ENCODE measurements around the gene ITPR2.

ITPR2 gene

DNA sequence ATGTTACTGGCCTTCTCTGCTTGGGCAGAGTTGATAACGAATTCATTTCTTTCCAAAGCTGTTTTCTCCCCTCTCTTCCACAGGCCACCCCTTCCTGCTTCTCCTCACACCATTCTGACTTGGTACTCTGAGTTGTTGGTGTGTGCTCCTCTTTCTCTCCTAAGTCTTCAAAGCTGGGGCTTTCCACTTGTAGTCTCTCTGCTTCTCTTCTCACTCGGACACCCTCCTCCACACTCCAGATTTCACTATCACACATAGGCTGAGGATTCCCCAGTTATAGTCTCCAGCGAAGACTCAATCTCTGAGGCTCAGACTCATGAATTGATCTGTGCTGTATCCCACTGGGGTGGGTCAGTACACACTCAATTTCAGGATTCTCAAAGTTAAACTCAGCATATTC lies 436.6 kb downstream of the ITPR2 start:
- DNase-seq (ENCODE audit: low read depth) = no peak

DNA sequence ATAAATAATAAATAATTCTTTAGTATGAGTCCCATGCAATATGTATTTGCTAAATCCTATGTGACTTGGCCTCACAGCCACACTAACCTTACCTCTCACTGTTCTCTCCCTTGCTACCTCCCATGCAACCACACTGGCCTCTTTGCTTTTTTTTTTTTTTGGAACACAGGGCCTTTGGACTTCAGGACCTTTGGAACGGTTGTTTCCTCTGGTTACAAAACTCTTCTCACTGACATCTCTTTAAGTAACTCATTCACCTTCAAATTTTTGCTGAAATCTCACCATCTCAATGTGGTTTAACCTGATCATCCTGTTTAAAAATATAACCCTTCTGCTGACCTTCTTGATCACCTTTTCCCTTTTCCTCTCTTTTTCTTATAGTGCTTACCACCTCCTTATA lies 443.7 kb downstream of the ITPR2 start:
- no peak for DNase-seq (ENCODE audit: low read depth)

DNA sequence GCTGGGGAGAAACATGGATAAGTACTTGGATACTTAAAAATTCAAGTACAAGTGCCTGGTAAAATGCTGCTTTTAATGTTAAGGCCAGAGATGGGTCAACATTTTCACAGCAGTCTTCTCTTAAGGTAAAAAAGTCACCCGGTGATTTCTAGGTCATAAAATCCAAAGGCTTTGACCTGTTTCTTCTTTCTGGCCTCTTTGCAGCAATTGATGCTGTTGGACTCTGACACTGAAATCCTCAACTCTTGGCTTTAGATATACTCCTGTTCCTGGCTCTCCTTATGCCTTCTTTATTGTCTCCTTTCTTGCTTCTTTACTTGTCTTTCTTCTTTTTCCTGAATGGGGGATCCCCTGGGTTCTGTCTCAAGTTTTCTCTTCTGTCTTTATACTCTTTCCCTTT lies 448.5 kb downstream of the ITPR2 start:
- no peak for DNase-seq (ENCODE audit: low read depth)

DNA sequence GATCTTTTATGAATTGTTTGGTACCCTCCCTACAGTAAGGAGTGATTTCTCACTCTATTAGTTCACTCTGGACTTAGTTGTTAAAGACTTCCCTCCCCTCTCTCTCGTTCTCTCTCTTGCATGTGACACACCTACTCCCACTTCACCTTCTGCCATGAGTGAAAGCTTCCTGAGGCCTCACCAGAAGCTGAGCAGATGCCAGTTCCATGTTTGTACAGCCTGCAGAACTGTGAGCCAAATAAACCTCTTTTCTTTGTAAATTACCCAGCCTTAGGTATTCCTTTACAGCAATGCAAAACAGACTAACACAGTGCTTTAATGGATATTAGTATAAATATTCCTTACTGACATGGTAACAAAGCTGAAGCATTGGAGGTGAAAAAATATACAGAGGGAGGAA lies 450.0 kb downstream of the ITPR2 start:
- DNase-seq (ENCODE audit: low read depth) = no peak

DNA sequence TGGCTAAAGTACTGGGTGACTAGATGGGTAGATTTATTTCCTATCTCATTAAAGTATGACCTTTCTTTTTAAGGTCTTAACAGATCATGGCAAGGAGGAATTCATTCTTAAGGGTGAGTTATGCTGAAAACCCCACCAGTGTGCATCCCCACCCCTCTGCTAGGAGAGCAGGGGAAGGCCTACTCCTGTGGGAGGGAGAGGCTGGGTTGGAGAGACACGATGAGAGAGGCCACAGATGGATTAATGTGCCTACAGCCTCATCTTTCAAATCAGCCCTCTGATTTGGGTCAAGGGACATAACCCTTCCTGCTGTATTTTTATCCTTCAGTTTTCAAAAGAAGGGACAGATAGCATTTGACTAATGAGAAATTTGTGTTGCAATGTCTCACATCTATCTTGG lies 452.1 kb downstream of the ITPR2 start:
- no peak for DNase-seq (ENCODE audit: low read depth)

DNA sequence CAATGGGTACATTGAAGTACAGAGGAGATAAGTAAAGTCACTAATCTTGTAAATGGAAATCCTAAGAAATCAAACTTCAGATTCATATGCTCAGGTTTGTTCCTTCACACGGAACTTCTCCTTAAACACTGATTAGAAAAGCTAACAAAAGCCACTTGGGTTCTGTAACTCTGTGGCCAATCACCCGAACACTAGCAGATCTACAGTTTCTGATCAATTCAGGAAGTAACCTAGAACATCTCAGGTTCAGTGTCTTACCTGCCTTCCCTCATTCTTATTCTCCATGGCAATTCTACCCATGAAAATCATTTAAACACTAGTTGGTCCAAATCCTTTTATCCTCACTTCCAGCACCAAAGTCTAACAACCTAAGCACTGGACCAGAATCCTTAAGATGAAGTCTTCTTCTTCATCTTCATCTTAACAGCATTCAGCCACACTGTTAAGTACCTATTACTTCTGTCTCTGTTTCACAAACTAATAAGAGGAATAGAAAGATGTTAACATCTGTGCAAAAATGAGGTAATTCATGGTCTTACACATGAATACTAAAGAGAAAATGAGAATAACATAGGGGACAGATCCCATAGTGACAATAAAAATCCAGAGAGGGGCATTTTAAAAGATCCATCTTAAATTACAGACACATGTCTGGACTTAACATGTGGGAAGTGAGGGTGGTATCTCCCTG lies 453.1 kb downstream of the ITPR2 start:
- DNase-seq (ENCODE audit: low read depth) = no peak

DNA sequence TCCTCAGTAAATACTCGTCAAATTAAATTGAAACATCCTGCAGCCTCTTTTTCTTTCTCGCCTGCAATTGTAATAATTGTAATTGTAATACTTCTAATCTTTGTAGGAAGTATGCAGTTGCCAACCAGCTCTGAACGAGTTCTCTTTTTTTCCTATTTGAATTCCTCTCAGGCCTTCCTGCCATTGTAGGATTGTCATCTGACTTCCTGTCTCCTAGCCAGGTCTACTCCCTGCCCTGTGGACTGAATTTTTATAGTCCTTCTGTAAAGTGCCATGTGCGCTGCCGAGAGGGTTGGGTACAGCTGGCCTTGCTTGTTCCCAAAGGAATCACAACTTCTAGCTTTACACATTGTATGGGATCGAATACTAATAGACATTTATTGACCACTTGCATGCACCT lies 454.3 kb downstream of the ITPR2 start:
- no peak for DNase-seq (ENCODE audit: low read depth)

DNA sequence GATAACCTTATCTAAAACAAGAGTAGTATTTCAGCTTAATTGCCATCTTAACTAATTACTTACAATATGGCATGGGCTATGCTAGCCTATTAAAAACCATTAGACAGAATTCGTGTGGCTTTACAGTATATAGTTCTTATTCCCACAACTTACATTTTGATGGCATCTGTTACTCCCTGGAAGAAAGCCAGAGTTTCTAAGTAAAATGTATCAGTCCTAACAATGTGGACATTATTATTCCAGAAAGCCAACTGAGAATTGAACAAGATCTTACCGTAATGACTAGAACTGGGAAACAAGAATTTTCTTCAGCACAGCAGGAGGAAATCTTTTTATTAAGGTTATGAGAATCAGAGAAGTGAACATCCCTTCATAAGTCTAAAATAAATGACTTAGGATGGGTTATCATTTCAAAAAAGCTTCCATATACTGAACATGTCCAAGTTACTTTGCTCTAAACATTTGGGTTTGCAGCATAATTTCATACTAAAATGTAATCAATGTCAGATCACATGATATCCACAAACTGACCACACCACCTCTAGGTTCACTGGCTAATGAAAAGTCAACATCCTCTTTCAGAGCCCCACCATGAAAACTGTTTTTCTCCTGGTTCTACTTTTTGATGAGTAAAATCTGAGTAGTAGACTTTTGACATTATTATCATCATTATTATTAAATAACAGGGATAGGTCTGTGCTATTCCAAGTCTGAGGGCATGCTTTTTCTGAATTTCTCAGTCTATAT lies 457.9 kb downstream of the ITPR2 start:
- no peak for DNase-seq (ENCODE audit: low read depth)

DNA sequence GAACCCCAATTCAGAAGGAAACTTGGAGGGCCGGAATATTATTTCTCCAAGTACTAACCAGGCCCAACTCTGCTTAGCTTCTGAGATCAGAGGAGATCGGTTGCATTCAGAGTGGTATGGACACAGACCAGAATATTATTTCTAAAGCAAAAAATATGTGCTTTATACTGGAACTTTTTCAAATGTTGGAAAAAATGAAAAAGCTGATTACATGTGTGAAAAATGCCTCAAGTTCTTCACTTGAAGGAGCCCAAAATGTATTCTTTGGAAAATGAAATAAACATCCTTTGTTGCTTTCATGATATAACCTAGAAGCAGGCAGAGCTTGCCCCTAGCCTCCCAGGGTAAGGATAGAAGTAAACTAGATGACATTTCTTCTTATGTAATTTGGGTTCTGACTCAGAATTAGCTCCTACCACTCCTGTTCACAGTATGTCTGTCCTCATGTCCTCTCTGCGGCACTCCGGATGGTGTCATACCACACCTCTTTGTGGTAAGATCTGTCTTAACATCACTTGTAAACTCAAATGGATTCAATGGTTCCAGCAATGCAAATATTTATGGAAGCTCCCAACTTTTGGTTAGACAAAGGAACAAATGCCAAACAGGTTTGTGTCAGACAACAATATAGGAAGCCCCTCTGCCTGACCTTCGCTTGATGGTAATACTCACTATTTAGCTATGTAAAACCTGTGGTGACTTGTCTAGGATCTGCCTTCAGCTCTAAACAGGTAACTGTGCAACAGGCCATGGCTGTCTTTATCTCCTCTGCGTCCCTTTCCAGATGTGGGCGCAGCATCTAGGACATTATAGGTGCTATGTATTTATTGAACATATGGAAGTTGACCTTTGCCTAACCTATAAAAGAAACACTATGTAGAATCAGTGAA lies 459.1 kb downstream of the ITPR2 start:
- DNase-seq (ENCODE audit: low read depth) = no peak

DNA sequence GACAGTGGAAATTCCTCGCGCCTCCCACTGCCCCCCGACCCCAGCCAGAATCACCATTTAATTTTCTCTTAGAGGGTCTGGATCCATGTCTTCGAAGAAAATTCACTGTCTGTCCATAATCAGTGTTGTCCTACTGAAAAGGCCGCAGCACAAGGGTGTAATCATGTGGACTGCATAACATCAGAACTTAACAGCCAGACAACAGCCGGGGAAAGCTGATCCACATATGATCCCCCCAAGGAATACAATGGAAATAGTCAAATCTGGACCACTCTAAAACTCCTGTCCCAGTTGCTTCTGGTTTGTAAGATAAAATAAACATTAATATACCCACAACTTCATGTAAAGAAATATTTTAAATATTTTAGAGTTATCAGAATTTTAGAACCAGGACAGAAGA lies 460.1 kb downstream of the ITPR2 start:
- no peak for DNase-seq (ENCODE audit: low read depth)

DNA sequence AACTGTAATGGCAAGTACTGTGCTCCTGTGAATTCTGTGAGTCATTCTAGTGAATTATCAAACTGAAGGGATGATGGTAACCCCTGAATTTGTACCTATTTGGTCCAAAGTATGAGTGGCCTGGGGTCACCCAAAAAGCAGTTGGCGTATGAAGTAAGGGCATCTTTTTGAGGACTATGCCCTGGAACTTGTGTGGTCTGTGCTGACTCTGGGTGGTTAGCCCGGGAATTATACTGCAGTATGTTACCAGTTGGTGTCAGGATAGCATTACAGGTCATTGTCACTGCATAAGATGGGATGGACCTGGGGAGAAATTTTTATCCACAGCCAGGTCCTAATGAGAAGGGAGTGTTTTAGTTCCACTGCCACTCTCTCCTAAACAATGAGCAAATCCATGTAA lies 462.9 kb downstream of the ITPR2 start:
- no peak for DNase-seq (ENCODE audit: low read depth)

DNA sequence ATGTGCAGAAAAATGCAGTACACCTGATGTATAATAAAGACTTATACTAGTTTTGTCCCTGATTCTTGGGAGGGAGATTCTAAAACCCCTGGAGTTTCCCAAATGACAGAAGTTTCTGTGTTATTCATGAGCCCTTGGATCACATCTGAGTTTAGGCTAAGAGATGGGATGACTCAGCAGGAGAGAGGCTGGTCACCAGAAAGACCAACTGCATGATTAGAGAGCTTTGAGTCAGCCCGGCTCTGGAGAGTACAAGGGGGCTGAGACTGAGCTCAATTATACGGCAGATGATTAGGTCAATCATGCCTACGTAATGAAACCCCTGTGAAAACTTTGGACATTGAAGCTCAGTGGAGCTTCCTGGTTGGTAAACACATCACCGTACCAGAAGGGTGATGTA lies 463.4 kb downstream of the ITPR2 start:
- no peak for DNase-seq (ENCODE audit: low read depth)

DNA sequence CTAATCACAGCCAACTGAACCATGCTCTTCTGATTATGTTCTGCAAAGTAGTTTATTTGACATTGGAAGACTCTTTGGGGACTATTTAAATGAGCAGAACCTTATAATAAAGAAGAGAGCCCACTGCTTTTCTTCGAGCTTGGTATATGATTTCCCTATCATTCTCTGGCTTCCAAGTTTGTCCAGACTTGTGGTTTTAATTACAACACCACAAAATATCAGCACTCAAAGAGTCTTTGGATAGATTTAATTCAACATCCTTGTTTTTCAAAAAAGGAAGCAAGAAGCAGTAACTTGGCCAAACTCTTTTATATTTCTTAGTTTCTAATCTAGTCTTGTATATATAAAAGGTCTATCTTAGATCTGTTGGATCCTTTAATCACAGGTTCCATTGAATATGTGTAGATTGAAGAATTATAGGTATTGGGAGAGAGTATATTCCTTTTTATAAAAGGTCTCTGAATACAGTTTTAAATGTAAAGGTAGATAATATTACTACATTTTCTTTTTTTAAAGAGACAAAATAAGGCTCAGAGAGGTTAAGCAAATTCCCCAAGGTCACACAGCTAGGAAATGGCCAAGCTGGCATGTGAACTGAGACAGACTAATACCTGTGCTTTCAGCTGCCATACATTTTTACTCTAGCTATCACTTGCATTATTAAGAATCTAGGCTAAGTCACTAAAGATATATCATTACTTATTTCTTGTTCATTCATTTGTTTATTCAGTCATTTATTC lies 464.8 kb downstream of the ITPR2 start:
- DNase-seq (ENCODE audit: low read depth) = no peak

DNA sequence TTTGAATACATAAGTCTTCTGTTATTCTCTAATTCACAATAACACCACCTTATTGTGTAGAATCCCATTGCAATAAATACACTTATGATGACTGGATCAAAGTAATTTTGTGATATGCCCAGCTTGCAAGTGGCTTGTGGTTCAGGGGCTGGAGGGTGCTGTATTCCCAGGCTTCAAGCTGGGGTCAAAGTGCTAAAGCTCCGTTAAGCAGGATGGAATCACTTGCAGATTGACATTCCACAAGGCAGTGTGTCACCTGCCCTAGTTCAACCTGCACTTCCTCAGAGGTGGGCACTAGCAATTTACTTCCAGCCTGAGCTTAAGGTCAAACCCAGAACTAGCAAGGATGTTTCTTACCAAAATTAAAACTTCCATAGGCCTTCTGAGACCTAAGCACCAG lies 471.0 kb downstream of the ITPR2 start:
- no peak for DNase-seq (ENCODE audit: low read depth)

DNA sequence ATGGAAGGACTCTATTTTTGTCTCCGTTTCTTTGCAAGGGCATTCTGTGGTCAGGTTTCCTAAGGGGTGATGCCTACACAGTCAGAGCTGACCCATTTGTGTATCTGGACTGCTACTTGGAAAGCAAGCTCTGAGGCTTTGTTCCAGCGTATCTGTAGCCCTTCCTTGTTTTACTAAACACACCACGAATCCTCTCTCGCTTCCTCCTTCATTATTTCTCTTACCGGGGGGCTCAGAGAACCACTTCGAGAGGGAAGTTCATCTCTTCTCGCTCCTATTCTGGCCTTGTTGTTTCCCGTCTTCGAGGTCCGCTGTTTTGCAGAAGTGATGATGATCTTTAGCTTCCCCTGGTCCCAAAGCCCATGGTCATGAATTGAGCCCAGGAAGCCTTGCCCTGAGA lies 472.9 kb downstream of the ITPR2 start:
- DNase-seq (ENCODE audit: low read depth) = no peak

DNA sequence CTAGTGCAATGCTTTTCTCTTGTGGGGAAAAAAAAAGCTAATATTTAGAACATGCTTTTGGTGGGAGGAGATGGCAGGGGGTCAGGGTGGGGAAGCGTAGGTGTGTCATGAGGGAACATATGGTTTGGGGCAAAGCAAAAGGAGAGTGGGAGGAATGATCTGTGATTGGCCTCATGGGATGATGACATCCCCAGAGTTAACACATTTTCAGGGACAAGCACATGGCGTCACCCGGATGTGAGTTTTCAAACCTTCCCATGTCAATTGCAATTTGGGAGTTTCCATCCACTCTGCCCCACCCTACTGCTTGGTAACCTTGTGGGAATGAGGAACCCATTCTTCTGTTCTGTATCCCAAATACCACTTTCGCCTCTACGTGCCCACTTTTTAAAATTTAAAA lies 473.4 kb downstream of the ITPR2 start:
- no peak for DNase-seq (ENCODE audit: low read depth)

DNA sequence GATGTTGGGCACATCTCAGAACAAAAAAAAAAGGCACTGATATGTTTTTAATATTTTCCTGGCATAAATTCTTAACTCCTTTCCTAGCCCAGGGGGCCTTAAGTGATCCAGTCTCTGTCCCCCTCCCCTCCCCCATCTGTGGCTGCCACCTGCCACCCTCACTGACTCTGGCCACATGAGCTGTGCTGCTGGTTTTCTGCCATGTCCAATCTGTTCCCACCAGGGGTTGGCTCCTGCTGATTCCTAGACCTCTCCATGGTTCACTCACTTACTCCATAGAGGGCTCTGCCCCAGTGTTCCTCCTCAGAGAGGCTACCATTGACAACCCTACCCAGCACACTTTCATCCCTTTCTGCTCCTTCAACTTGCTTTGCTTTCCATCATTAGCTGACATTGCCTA lies 474.3 kb downstream of the ITPR2 start:
- DNase-seq (ENCODE audit: low read depth) = no peak

DNA sequence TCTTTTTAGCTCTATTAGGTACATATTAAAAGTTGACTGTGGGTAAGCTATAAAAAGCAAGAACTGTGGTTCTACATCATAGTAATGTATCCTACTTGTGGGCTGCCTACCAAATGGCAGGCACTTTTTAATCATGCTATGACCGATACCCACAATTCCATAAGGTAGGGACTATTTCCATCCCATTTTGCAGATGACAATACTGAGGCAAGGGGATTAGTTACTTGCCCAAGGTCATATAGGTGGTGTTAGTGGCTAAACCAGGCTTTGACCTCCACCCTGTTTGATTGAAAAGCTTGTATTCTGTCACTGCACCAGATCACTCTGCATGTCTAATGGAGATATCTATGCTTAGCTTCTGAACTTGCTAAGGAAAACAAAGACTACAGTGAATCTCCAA lies 485.7 kb downstream of the ITPR2 start:
- DNase-seq (ENCODE audit: low read depth) = no peak

DNA sequence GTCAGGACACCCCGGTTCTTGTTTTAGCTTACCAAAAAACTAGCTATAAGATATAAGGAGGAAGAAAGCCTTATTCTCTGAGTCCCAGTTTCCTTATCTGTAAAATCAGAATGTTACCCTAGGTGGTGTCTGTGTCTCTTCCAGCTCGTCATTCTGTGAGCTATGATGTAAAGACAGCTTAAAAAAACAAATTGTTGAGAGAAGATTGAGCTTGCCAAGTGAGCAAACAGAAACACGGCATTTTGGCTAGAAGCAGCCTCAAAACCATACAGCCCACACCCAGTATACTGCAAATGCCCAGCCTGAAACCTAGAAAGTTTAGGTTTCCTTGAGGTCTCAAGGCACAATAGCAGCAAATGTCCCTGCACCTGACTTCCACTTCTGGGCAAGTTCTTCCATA lies 486.3 kb downstream of the ITPR2 start:
- no peak for DNase-seq (ENCODE audit: low read depth)

DNA sequence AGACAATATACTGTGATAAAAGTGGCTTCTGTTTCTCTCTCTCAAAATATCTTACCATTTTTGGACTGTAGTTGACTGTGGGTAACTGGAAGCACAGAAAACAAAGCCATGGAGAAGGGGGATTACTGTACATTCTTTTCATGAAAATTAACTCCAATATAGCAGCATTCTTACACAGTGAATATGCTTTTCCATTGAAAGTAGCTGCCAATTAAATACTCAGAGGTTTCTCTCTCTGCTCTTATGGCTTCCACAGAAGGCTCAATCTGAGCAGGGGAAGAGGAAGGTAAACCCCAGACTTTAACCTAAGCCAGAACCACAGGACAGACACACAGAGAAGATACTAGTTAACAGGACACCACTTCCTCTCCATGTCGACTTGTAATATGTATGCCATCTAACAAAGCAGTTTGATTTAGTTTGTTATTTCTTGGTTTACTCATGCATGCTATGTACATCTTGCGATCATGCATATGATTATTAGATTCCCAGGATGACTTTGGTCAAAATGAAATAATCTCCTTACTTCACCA lies 487.5 kb downstream of the ITPR2 start:
- DNase-seq (ENCODE audit: low read depth) = no peak

DNA sequence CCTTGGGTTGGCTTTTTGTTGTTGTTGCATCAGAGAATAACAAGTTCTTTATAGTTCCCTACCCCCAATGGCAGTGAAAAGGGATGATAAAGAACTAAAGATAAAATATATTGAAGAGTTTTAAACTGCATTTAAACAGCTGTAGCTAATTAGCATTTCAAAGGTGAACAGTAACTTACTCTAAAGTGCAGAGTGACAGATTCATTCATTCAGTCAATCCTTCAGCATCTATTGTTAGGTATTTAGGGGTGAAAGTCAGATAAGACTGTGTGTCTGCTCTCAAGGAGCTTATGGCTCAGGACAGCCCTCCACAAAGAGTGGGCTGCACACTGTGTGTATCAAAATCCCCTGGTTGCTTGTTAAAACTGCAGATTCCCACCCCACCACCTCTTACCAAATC lies 491.5 kb downstream of the ITPR2 start:
- no peak for DNase-seq (ENCODE audit: low read depth)

DNA sequence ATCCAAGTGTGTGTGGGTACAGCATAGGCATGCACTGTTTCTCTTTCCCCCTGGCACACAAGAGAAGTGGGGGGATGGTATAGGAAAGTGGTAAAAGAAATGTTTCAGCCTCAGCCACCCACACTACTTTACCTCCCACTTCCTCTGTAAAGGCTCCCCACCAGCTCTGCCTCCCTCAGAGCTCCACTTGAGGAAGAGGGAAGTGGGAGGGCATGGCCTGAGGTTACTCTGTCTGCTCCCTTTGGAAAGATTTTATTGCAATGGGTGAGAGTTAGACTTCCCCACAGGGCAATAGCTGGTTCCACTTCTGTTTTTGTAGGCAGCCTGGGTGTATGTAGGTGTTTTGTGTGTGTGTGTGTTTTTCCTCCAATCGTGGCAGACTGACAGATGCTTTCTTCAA lies 492.3 kb downstream of the ITPR2 start:
- no peak for DNase-seq (ENCODE audit: low read depth)

Data from activated T-helper 1 cell treated with Interleukin-2 at 50 U/mL for 16 hours (primary cell).